ENCODE data around the gene RPL18. TPM values are rescaled to one million over a fixed set of nuclear protein-coding genes. Genes with fewer than 3 reads are reported as not detected.

Gene RPL18
- total and polyA plus RNA-seq, 9 of the 15 experiments (the other 6 are each of a cell fraction or from before 2014, with no cell fraction given): 312 to 2,635 (median 1,653) TPM

DNA sequence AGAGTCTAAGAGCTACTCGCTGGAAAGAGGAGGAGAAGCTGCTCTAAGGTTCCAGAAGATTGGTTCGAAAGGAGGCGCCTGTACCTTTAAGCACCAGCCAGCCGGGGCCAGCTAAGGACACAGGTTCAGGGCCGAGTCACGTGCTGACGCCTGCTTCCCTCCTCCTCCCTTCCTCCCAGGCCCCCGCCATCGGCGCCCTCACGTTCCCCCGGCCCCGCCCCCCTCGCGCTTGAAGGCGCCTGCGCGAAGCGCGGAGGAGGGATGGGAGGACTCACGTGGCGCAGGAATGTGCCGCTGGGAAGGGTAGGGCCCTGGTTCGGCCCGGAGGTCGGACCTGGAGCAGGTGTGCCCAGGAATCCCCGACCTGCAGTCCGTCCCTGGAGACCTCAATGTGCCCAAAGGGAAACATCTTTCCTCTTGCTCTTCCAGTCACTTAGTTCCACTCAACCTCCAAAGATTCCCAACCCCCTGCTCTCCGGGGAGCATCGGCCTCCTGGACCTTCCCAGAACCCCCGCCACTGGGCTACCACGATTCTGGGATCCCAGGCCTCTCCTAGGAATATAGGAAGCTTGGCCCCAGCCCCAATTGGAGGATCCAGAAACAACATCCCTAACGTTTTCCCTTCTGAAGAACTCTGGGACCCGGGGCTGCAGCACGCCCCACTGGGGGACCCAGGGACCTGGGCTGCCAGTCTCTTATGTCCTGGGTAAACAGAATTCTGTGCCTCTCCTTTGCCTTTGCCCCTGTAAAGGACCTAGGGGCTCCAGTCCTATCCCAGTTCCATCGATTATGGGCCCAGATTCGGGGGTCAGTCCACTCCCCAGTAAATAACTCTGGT is 15.7 kb upstream of the RPL18 start (continued):
- TF ChIP-seq ZNF239 (CRISPR knock-in tag; IDR thresholded peaks at IDR 0.05) (peak; percentile 12; the same call in 1 of the 2 replicates), ZFP30 (CRISPR knock-in tag; IDR thresholded peaks at IDR 0.05; ENCODE audit: borderline replicate concordance) (no peak), ZFX (CRISPR knock-in tag; IDR thresholded peaks at IDR 0.05) (peak; percentile 51), MIER1 (IDR thresholded peaks at IDR 0.05; ENCODE audit: low read depth) (no peak), RCOR1 (IDR thresholded peaks at IDR 0.05; ENCODE audit: borderline replicate concordance in 1 of 2, low read depth in 2 of 2, low read length in 2 of 2) (peak in 1 of 2 experiments; percentile 51; a peak in 1 of 4 replicates), POLR3G (IDR thresholded peaks at IDR 0.05; ENCODE audit: extremely low read depth, insufficient read length, insufficient replicate concordance) (no peak), HSF4 (CRISPR knock-in tag; IDR thresholded peaks at IDR 0.05; ENCODE audit: borderline replicate concordance) (no peak), ZSCAN29 (IDR thresholded peaks at IDR 0.05) (no peak), PHF8 (IDR thresholded peaks at IDR 0.05; ENCODE audit: borderline replicate concordance, low read length) (peak; percentile 52; the same call in 1 of the 2 replicates), HDGF (IDR thresholded peaks at IDR 0.05) (no peak)
- TF ChIP-seq, protein P1, sequence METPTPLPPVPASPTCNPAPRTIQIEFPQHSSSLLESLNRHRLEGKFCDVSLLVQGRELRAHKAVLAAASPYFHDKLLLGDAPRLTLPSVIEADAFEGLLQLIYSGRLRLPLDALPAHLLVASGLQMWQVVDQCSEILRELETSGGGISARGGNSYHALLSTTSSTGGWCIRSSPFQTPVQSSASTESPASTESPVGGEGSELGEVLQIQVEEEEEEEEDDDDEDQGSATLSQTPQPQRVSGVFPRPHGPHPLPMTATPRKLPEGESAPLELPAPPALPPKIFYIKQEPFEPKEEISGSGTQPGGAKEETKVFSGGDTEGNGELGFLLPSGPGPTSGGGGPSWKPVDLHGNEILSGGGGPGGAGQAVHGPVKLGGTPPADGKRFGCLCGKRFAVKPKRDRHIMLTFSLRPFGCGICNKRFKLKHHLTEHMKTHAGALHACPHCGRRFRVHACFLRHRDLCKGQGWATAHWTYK (CRISPR knock-in tag; IDR thresholded peaks at IDR 0.05): peak; percentile 72
- TF ChIP-seq, protein P2, sequence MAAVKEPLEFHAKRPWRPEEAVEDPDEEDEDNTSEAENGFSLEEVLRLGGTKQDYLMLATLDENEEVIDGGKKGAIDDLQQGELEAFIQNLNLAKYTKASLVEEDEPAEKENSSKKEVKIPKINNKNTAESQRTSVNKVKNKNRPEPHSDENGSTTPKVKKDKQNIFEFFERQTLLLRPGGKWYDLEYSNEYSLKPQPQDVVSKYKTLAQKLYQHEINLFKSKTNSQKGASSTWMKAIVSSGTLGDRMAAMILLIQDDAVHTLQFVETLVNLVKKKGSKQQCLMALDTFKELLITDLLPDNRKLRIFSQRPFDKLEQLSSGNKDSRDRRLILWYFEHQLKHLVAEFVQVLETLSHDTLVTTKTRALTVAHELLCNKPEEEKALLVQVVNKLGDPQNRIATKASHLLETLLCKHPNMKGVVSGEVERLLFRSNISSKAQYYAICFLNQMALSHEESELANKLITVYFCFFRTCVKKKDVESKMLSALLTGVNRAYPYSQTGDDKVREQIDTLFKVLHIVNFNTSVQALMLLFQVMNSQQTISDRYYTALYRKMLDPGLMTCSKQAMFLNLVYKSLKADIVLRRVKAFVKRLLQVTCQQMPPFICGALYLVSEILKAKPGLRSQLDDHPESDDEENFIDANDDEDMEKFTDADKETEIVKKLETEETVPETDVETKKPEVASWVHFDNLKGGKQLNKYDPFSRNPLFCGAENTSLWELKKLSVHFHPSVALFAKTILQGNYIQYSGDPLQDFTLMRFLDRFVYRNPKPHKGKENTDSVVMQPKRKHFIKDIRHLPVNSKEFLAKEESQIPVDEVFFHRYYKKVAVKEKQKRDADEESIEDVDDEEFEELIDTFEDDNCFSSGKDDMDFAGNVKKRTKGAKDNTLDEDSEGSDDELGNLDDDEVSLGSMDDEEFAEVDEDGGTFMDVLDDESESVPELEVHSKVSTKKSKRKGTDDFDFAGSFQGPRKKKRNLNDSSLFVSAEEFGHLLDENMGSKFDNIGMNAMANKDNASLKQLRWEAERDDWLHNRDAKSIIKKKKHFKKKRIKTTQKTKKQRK (IDR thresholded peaks at IDR 0.05; ENCODE audit: borderline replicate concordance, low read depth, low read length): no peak
- TF ChIP-seq, protein P3, sequence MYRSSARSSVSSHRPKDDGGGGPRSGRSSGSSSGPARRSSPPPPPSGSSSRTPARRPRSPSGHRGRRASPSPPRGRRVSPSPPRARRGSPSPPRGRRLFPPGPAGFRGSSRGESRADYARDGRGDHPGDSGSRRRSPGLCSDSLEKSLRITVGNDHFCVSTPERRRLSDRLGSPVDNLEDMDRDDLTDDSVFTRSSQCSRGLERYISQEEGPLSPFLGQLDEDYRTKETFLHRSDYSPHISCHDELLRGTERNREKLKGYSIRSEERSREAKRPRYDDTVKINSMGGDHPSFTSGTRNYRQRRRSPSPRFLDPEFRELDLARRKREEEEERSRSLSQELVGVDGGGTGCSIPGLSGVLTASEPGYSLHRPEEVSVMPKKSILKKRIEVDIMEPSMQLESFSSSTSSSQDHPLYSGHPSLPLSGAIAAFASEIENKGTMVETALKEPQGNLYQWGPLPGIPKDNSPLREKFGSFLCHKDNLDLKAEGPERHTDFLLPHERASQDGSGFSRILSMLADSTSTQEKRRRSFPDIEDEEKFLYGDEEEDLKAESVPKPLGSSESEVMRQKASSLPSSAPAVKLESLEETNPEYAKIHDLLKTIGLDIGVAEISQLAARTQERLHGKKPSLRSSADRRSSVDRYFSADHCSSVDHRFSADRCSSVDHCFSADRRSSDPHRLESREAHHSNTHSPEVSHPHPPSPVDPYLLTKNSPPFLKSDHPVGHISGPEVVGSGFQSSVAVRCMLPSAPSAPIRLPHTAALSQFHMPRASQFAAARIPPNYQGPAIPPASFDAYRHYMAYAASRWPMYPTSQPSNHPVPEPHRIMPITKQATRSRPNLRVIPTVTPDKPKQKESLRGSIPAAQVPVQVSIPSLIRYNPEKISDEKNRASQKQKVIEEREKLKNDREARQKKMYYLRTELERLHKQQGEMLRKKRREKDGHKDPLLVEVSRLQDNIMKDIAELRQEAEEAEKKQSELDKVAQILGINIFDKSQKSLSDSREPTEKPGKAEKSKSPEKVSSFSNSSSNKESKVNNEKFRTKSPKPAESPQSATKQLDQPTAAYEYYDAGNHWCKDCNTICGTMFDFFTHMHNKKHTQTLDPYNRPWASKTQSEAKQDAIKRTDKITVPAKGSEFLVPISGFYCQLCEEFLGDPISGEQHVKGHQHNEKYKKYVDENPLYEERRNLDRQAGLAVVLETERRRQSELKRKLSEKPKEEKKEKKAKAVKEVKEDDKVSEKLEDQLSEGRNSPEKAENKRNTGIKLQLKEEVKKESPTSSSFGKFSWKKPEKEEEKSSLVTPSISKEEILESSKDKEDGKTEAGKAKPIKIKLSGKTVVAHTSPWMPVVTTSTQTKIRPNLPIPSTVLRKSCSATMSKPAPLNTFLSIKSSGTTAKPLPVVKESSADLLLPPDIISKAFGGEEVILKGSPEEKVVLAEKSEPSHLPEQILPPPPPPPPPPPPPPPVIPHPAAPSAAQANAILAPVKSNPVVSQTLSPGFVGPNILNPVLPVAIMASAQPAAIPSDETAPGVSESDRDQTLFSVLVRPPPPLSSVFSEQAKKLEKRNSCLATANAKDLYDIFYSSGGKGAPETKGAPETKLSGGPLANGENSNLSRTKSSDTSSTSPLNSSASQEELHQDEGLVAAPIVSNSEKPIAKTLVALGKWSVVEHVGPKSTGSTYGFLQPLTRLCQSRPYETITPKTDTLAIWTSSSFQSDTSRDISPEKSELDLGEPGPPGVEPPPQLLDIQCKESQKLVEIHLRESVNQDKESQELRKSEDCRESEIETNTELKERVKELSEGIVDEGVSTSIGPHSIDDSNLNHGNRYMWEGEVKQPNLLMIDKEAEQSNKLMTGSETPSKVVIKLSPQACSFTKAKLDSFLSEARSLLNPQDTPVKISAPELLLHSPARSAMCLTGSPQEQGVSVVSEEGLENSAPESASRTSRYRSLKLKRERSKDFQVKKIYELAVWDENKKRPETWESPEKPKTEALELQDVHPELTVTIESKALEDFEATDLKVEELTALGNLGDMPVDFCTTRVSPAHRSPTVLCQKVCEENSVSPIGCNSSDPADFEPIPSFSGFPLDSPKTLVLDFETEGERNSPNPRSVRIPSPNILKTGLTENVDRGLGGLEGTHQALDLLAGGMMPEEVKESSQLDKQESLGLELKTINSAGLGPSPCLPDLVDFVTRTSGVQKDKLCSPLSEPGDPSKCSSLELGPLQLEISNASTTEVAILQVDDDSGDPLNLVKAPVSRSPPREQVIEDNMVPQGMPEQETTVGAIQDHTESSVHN (IDR thresholded peaks at IDR 0.05; ENCODE audit: borderline replicate concordance in 1 of 2, low read depth in 1 of 2): peak in 1 of 2 experiments; percentile 42; a peak in 1 of 4 replicates

Measured in K562 (cell line).